K562 (cell line): ENCODE data around the gene GPSM3. TPM values are rescaled to one million over a fixed set of nuclear protein-coding genes. Genes with fewer than 3 reads are reported as not detected.

Source experiments
- DMBX1 ChIP-seq: fragments of 250-450 bp; sonication (Bioruptor Pico); IDR thresholded peaks from 2 replicates; pipeline ENCODE4 v1.8.0; 2022; ENCODE audit warnings: inconsistent platforms, mild to moderate bottlenecking, moderate library complexity, borderline replicate concordance
- FOSL1 ChIP-seq: fragments of 200-800 bp; sonication (Bioruptor generic); conservative IDR thresholded peaks from 2 replicates; pipeline ENCODE4 v1.6.1; 2016; ENCODE audit warnings: missing genetic modification characterization, missing compliant biosample characterization
- KLF1 ChIP-seq: fragments of 450-650 bp; IDR thresholded peaks from 2 replicates; pipeline ENCODE4 v1.6.1; 2016; ENCODE audit warnings: missing genetic modification characterization, missing compliant biosample characterization
- NFXL1 ChIP-seq: fragments of 450-650 bp; formaldehyde crosslinking; IDR thresholded peaks from 2 replicates; pipeline ENCODE4 v1.4.0; 2021; ENCODE audit warnings: mild to moderate bottlenecking
- OTX1 ChIP-seq: fragments of 450-650 bp; formaldehyde crosslinking; IDR thresholded peaks from 2 replicates; pipeline ENCODE4 v1.4.0; 2022; ENCODE audit warnings: mild to moderate bottlenecking
- SIN3A ChIP-seq, 2 experiments: fragments of 150-350 bp in 1 of 2; IDR thresholded peaks; 2 replicates each; pipeline ENCODE4 v1.6.1; 2011 to 2016; ENCODE audit warnings: borderline replicate concordance in 2 of 2, low read depth in 2 of 2, low read length in 2 of 2, mild to moderate bottlenecking in 2 of 2, moderate library complexity in 2 of 2; ENCODE audit not compliant: control insufficient read depth in 1 of 2
- ZBTB40 ChIP-seq, 2 experiments: fragments of 450-650 bp in 1 of 2; sonication (generic) in 1 of 2; formaldehyde crosslinking in 1 of 2; IDR thresholded peaks; 2 replicates each; pipeline versions ENCODE4 v1.7.1 to v1.9.0; 2016 to 2022; ENCODE audit warnings: inconsistent platforms in 1 of 2, mild to moderate bottlenecking in 1 of 2, missing genetic modification reagents in 1 of 2
- polyA plus RNA-seq, 8 experiments: library from polyadenylated mRNA; depleted of rRNA in 4 of 8; stranded (reverse) in 5 of 8; unstranded in 3 of 8; fragments of >200 nt; fragmentation: Nextera tagmentation in 2 of 8; fragmentation: Illumina TruSeq in 1 of 8; extraction: Ambion mirVana in 2 of 8; extraction: Trizol in 1 of 8; gene quantifications; 2 replicates each; pipeline versions ENCODE4 v1.2.1 to v1.2.3, GENCODE V29; 2011 to 2014; ENCODE audit warnings: inconsistent platforms in 1 of 8, missing spikeins in 1 of 8
- total RNA-seq, 7 experiments: library from RNA; depleted of rRNA in 6 of 7; stranded (reverse); fragments of >200 nt in 6 of 7; fragmentation: Illumina TruSeq in 2 of 7; extraction: Trizol in 2 of 7; gene quantifications; 2 replicates each; pipeline versions ENCODE4 v1.2.1 to v1.2.3, GENCODE V29; 2011 to 2021; ENCODE audit warnings: low replicate concordance in 1 of 7
- TF ChIP-seq, protein P1 (sequence below): sonication (generic); formaldehyde crosslinking; IDR thresholded peaks from 2 replicates; pipeline ENCODE4 v1.9.0; 2022; ENCODE audit warnings: mild to moderate bottlenecking, missing genetic modification reagents
- TF ChIP-seq, protein P2 (sequence below): sonication (generic); formaldehyde crosslinking; IDR thresholded peaks from 2 replicates; pipeline ENCODE4 v1.5.0; 2020; ENCODE audit warnings: missing genetic modification reagents

GPSM3 gene
- total and polyA plus RNA-seq, 9 of the 15 experiments (the other 6 are each of a cell fraction or from before 2014, with no cell fraction given), result 5.3 to 42.6 (median 24.4) TPM

- TF ChIP-seq OTX1 (peak; percentile 64), ZBTB40 (IDR thresholded peaks at IDR 0.05) (peak; percentile 71), ZBTB40 (CRISPR knock-in tag; IDR thresholded peaks at IDR 0.05) (no peak), FOSL1 (peak; percentile 68), SIN3A (IDR thresholded peaks at IDR 0.05; ENCODE audit: borderline replicate concordance in 2 of 2, control insufficient read depth in 1 of 2, low read depth in 2 of 2, low read length in 2 of 2) (peak; percentile 37 to 67; a peak in 1 of 4 replicates), NFXL1 (CRISPR knock-in tag) (no peak), DMBX1 (CRISPR knock-in tag) (no peak), KLF1 (tag) (no peak)
- TF ChIP-seq, protein P1, sequence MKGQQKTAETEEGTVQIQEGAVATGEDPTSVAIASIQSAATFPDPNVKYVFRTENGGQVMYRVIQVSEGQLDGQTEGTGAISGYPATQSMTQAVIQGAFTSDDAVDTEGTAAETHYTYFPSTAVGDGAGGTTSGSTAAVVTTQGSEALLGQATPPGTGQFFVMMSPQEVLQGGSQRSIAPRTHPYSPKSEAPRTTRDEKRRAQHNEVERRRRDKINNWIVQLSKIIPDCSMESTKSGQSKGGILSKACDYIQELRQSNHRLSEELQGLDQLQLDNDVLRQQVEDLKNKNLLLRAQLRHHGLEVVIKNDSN (CRISPR knock-in tag), result peak; percentile 1; the same call in 1 of the 2 replicates
- TF ChIP-seq, protein P2, sequence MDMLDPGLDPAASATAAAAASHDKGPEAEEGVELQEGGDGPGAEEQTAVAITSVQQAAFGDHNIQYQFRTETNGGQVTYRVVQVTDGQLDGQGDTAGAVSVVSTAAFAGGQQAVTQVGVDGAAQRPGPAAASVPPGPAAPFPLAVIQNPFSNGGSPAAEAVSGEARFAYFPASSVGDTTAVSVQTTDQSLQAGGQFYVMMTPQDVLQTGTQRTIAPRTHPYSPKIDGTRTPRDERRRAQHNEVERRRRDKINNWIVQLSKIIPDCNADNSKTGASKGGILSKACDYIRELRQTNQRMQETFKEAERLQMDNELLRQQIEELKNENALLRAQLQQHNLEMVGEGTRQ, result no peak
These were observed 3.6 kb upstream of the GPSM3 start (continued) for GRCh38 chr6:32195902-32196681.
